Mammary epithelial cell (primary cell): Measurements from ENCODE around the gene PCNX1.

Experiments used
- CTCF ChIP-seq, 2 donors: IDR thresholded peaks in 1 of 2; conservative IDR thresholded peaks in 1 of 2; 2 replicates each; pipeline ENCODE4 v1.5.1; 2011 to 2012; ENCODE audit warnings: inconsistent platforms in 2 of 2, low read length in 2 of 2, mild to moderate bottlenecking in 2 of 2, control low read depth in 1 of 2, low read depth in 1 of 2; ENCODE audit not compliant: insufficient read depth in 1 of 2; ENCODE audit errors: extremely low read depth in 1 of 2
- EZH2 ChIP-seq: IDR thresholded peaks from 2 replicates; pipeline ENCODE4 v1.6.1; 2012; ENCODE audit warnings: low read length, inconsistent platforms, borderline replicate concordance

GRCh38 chr14:71115821-71116567 is 208.7 kb downstream of the PCNX1 start:
- TF ChIP-seq CTCF (conservative IDR thresholded peaks at IDR 0.05 in 1 of 2, IDR thresholded peaks at IDR 0.05 in 1 of 2; ENCODE audit: extremely low read depth in 1 of 2, insufficient read depth in 1 of 2, low read depth in 1 of 2, low read length in 2 of 2), result no peak
- TF ChIP-seq EZH2, result no peak
